HepG2 (cell line): Measurements from ENCODE around the gene YIPF4. TPM values are rescaled to one million over a fixed set of nuclear protein-coding genes. Genes with fewer than 3 reads are reported as not detected.
A peak's percentile ranks its signal among the peaks of the same experiment; 100 is the strongest.

Experiments used
- AGO1 ChIP-seq: fragments of 200-400 bp; formaldehyde crosslinking; IDR thresholded peaks from 2 replicates; pipeline ENCODE4 v1.6.1; 2017; ENCODE audit warnings: mild to moderate bottlenecking, low read depth, low read length, moderate library complexity; ENCODE audit not compliant: poor library complexity, severe bottlenecking
- CREB1 ChIP-seq, 2 experiments: fragments of 450-650 bp in 1 of 2; IDR thresholded peaks; 2 replicates each; pipeline ENCODE4 v1.6.1; 2016 to 2017; ENCODE audit warnings: control low read depth in 1 of 2, mild to moderate bottlenecking in 1 of 2, missing compliant biosample characterization in 1 of 2, missing genetic modification characterization in 1 of 2
- DMAP1 ChIP-seq: IDR thresholded peaks from 2 replicates; pipeline ENCODE4 v1.6.1; 2016
- EEA1 ChIP-seq: sonication (generic); formaldehyde crosslinking; IDR thresholded peaks from 2 replicates; pipeline ENCODE4 v1.5.1; 2020; ENCODE audit warnings: mild to moderate bottlenecking, missing genetic modification reagents, borderline replicate concordance
- FOXO1 ChIP-seq: sonication (generic); formaldehyde crosslinking; IDR thresholded peaks from 2 replicates; pipeline ENCODE4 v1.4.0; 2020; ENCODE audit warnings: missing genetic modification reagents
- LRRFIP1 ChIP-seq: sonication (generic); formaldehyde crosslinking; conservative IDR thresholded peaks from 2 replicates; pipeline ENCODE4 v1.4.0; 2020; ENCODE audit warnings: missing genetic modification reagents
- MAZ ChIP-seq, 2 experiments: sonication (generic) in 1 of 2; formaldehyde crosslinking in 1 of 2; IDR thresholded peaks; 2 replicates each; pipeline versions ENCODE4 v1.5.0 to v1.6.1; 2012 to 2020; ENCODE audit warnings: low read depth in 2 of 2, mild to moderate bottlenecking in 2 of 2, borderline replicate concordance in 1 of 2, improper control_type of control experiment in 1 of 2, low read length in 1 of 2, missing genetic modification reagents in 1 of 2, moderate library complexity in 1 of 2
- MIER3 ChIP-seq: IDR thresholded peaks from 2 replicates; pipeline ENCODE4 v1.6.1; 2016; ENCODE audit warnings: missing compliant biosample characterization, borderline replicate concordance
- NFIB ChIP-seq: sonication (generic); formaldehyde crosslinking; IDR thresholded peaks from 2 replicates; pipeline ENCODE4 v1.9.0; 2021; ENCODE audit warnings: missing genetic modification reagents, mild to moderate bottlenecking, borderline replicate concordance
- NR3C1 ChIP-seq: sonication (generic); formaldehyde crosslinking; IDR thresholded peaks from 2 replicates; pipeline ENCODE4 v1.4.0; 2020; ENCODE audit warnings: missing genetic modification reagents
- PRMT3 ChIP-seq: sonication (generic); formaldehyde crosslinking; IDR thresholded peaks from 2 replicates; pipeline ENCODE4 v1.8.1; 2022; ENCODE audit warnings: low read depth, mild to moderate bottlenecking, moderate library complexity, missing genetic modification reagents, borderline replicate concordance
- SETDB1 ChIP-seq: sonication (generic); formaldehyde crosslinking; IDR thresholded peaks from 2 replicates; pipeline ENCODE4 v1.5.1; 2020; ENCODE audit warnings: missing genetic modification reagents, mild to moderate bottlenecking, borderline replicate concordance
- SKIL ChIP-seq: sonication (generic); formaldehyde crosslinking; IDR thresholded peaks from 2 replicates; pipeline ENCODE4 v1.8.0; 2022; ENCODE audit warnings: missing genetic modification reagents, mild to moderate bottlenecking, moderate library complexity, borderline replicate concordance
- SOX5 ChIP-seq: IDR thresholded peaks from 2 replicates; pipeline ENCODE4 v1.6.1; 2016; ENCODE audit warnings: borderline replicate concordance
- TAF1 ChIP-seq: sonication (generic); formaldehyde crosslinking; IDR thresholded peaks from 2 replicates; pipeline ENCODE4 v1.4.0; 2020; ENCODE audit warnings: missing genetic modification reagents
- ZFYVE20 ChIP-seq: sonication (generic); formaldehyde crosslinking; IDR thresholded peaks from 2 replicates; pipeline ENCODE4 v1.8.0; 2023; ENCODE audit warnings: low read depth, mild to moderate bottlenecking, moderate library complexity, missing genetic modification reagents, borderline replicate concordance
- ZNF670 ChIP-seq: sonication (generic); formaldehyde crosslinking; IDR thresholded peaks from 2 replicates; pipeline ENCODE4 v1.8.0; 2022; ENCODE audit warnings: mild to moderate bottlenecking, missing genetic modification reagents, borderline replicate concordance
- ZNF879 ChIP-seq: sonication (generic); formaldehyde crosslinking; IDR thresholded peaks from 2 replicates; pipeline ENCODE4 v1.8.1; 2023; ENCODE audit warnings: missing genetic modification reagents
- polyA plus RNA-seq, 8 experiments: library from polyadenylated mRNA; depleted of rRNA in 3 of 8; stranded (reverse) in 7 of 8; unstranded in 1 of 8; fragments of >200 nt; fragmentation: Illumina TruSeq in 4 of 8; extraction: Trizol in 4 of 8; gene quantifications; 2 replicates each; pipeline versions ENCODE4 v1.2.1 to v1.2.3, GENCODE V29; 2011 to 2016; ENCODE audit warnings: low read depth in 4 of 8, missing spikeins in 1 of 8, mixed read lengths in 1 of 8; ENCODE audit not compliant: insufficient read depth in 1 of 8
- total RNA-seq, 5 experiments: library from RNA; depleted of rRNA; stranded (reverse); fragments of >200 nt; fragmentation: Illumina TruSeq; extraction: Trizol; gene quantifications; 2 replicates each; pipeline ENCODE4 v1.2.3, GENCODE V29; 2016; ENCODE audit warnings: low read depth in 1 of 5
- TF ChIP-seq, protein P1 (sequence below): sonication (generic); formaldehyde crosslinking; IDR thresholded peaks from 2 replicates; pipeline ENCODE4 v1.4.0; 2020; ENCODE audit warnings: missing genetic modification reagents, borderline replicate concordance

The YIPF4 gene
- total and polyA plus RNA-seq, 2 of the 13 experiments (the other 11 are each of a cell fraction or from before 2014, with no cell fraction given) = 19.0 to 43.9 TPM

DNA sequence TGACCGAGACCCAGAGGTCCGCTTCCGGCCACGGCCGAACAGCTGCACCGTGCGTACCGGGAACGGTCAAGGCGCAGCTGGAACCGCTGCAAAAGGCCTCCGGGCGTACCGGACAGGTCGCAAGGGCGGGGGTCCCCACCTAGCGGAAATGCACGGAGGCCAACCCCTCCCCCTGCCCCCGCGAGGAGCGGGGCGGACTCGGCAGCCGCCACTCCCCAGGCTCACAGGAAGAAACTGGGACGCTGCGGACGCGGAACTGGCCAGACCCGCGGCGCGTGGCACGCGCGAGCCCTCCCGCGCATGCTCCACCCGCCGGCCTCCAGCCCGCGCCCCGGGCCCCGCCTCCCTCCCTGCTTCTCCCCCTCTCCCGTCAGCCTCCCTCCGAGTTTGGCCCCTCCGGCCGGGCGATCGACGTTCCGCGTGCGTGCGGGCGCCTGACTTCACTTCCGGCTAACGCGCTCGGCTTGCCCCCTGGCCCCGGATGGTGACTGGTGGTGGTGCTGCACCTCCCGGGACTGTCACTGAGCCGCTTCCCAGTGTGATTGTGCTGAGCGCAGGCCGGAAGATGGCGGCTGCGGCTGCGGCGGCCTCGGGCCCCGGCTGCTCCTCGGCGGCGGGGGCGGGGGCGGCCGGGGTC is 79.1 kb downstream of the YIPF4 start, which contains the start of gene BIRC6 (continued):
- peak; percentile 67 for TF ChIP-seq AGO1
- peak; percentile 89 for TF ChIP-seq TAF1 (CRISPR knock-in tag)
- peak; percentile 89 for TF ChIP-seq CREB1 (IDR thresholded peaks at IDR 0.05)
- TF ChIP-seq CREB1 (CRISPR knock-in tag; IDR thresholded peaks at IDR 0.05) = peak; percentile 91
- TF ChIP-seq, protein P1, sequence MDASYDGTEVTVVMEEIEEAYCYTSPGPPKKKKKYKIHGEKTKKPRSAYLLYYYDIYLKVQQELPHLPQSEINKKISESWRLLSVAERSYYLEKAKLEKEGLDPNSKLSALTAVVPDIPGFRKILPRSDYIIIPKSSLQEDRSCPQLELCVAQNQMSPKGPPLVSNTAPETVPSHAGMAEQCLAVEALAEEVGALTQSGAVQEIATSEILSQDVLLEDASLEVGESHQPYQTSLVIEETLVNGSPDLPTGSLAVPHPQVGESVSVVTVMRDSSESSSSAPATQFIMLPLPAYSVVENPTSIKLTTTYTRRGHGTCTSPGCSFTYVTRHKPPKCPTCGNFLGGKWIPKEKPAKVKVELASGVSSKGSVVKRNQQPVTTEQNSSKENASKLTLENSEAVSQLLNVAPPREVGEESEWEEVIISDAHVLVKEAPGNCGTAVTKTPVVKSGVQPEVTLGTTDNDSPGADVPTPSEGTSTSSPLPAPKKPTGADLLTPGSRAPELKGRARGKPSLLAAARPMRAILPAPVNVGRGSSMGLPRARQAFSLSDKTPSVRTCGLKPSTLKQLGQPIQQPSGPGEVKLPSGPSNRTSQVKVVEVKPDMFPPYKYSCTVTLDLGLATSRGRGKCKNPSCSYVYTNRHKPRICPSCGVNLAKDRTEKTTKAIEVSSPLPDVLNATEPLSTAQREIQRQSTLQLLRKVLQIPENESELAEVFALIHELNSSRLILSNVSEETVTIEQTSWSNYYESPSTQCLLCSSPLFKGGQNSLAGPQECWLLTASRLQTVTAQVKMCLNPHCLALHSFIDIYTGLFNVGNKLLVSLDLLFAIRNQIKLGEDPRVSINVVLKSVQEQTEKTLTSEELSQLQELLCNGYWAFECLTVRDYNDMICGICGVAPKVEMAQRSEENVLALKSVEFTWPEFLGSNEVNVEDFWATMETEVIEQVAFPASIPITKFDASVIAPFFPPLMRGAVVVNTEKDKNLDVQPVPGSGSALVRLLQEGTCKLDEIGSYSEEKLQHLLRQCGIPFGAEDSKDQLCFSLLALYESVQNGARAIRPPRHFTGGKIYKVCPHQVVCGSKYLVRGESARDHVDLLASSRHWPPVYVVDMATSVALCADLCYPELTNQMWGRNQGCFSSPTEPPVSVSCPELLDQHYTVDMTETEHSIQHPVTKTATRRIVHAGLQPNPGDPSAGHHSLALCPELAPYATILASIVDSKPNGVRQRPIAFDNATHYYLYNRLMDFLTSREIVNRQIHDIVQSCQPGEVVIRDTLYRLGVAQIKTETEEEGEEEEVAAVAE (CRISPR knock-in tag) = peak; percentile 68; the same call in 1 of the 2 replicates
- TF ChIP-seq ZNF670 (CRISPR knock-in tag) = peak; percentile 85
- TF ChIP-seq NR3C1 = no peak
- no peak for TF ChIP-seq NFIB
- TF ChIP-seq ZFYVE20 (CRISPR knock-in tag) = 0 out of 2 replicates have a peak, but pooled peaks have one; percentile 60
- TF ChIP-seq ZNF879 (CRISPR knock-in tag) = peak; percentile 90; the same call in 1 of the 2 replicates
- peak; percentile 63 for TF ChIP-seq SOX5 (CRISPR knock-in tag)
- TF ChIP-seq SKIL (CRISPR knock-in tag) = peak; percentile 81
- TF ChIP-seq SETDB1 = no peak
- 0 out of 2 replicates have a peak, but pooled peaks have one; percentile 27 for TF ChIP-seq LRRFIP1 (CRISPR knock-in tag)
- TF ChIP-seq PRMT3 (CRISPR knock-in tag) = 0 out of 2 replicates have a peak, but pooled peaks have one; percentile 30
- TF ChIP-seq MIER3 (CRISPR knock-in tag) = peak; percentile 95; the same call in 1 of the 2 replicates
- peak; percentile 99 for TF ChIP-seq DMAP1 (CRISPR knock-in tag)
- peak; percentile 99 for TF ChIP-seq MAZ (IDR thresholded peaks at IDR 0.05; ENCODE audit: borderline replicate concordance, low read depth, low read length)
- peak; percentile 99 for TF ChIP-seq MAZ (CRISPR knock-in tag; IDR thresholded peaks at IDR 0.05; ENCODE audit: low read depth)
- peak; percentile 44; the same call in 1 of the 2 replicates for TF ChIP-seq FOXO1
- TF ChIP-seq EEA1 = no peak; the same call in 1 of the 2 replicates
